GM12865 (cell line): ENCODE results near the gene GATAD2B.

ENCODE experiments used
- DNase-seq: peaks from one replicate; pipeline ENCODE4 v3.0.0; 2010; ENCODE audit warnings: low read depth
- H3K4me3 ChIP-seq: 2 replicates; pipeline ENCODE4 v1.5.1; 2011; ENCODE audit warnings: mild to moderate bottlenecking, low read depth, low read length, control low read depth
- TF ChIP-seq, protein P1 (sequence below): IDR thresholded peaks from 2 replicates; pipeline ENCODE4 v1.5.1; 2011; ENCODE audit warnings: low read length, control low read depth, low read depth, inconsistent platforms; ENCODE audit not compliant: insufficient read depth; ENCODE audit errors: missing control alignments

Gene GATAD2B

DNA sequence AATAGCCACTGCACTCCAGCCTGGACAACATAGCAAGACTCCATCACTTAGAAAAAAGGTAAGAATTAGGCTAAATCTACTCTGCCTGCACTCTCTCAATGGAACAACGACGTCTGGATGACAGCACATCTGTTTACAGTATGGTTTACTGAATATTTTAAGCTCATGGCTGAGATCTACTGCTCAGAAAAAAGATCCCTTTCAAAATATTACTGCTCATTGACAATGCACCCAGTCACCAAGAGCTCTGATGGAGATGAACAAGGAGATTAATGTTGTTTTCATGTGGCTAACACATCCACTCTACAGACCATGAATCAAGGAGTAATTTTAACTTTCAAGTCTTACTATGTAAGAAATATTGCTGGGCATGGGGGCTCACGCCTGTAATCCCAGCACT is 89.6 kb downstream of the GATAD2B start:
- TF ChIP-seq, protein P1, sequence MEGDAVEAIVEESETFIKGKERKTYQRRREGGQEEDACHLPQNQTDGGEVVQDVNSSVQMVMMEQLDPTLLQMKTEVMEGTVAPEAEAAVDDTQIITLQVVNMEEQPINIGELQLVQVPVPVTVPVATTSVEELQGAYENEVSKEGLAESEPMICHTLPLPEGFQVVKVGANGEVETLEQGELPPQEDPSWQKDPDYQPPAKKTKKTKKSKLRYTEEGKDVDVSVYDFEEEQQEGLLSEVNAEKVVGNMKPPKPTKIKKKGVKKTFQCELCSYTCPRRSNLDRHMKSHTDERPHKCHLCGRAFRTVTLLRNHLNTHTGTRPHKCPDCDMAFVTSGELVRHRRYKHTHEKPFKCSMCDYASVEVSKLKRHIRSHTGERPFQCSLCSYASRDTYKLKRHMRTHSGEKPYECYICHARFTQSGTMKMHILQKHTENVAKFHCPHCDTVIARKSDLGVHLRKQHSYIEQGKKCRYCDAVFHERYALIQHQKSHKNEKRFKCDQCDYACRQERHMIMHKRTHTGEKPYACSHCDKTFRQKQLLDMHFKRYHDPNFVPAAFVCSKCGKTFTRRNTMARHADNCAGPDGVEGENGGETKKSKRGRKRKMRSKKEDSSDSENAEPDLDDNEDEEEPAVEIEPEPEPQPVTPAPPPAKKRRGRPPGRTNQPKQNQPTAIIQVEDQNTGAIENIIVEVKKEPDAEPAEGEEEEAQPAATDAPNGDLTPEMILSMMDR: no peak
- H3K4me3 ChIP-seq: no peak overlapping the region
- no peak for DNase-seq

DNA sequence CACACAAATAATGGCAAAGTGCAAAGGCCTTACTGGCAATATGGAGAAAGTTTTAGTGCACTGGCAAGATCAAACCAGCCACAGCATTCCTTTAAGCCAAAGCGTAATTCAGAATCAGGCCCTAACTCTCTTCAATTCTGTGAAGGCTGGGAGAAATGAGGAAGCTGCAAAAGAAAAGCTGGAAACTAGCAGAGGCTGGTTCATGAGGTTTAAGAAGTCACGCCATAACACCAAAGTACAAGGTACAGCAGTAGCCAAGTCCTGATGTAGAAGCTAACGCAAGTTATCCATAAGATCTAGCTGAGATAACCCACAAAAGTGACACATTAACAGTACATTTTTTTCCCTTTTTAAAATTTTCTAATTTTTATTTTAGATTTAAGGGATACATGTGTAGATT is 90.5 kb downstream of the GATAD2B start:
- TF ChIP-seq, protein P1: no peak
- no peak for DNase-seq
- H3K4me3 ChIP-seq: no peak overlapping the region

DNA sequence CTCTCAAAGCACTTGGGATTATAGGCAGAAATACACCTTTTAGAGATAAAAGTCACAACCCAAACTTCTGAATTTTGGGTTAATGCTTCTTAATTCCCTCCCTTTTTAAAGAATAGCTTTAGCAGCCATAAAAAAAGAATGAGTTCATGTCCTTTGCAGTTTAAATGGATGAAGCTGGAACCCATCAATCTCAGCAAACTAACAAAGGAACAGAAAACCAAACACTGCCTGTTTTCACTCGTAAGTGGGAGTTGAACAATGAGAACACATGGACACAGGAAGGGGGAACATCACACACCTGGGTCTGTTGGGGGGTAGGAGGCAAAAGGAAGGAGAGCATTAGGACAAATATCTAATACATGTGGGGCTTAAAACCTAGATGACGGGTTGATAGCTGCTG is 91.7 kb downstream of the GATAD2B start:
- DNase-seq: no peak
- H3K4me3 ChIP-seq: no peak overlapping the region

DNA sequence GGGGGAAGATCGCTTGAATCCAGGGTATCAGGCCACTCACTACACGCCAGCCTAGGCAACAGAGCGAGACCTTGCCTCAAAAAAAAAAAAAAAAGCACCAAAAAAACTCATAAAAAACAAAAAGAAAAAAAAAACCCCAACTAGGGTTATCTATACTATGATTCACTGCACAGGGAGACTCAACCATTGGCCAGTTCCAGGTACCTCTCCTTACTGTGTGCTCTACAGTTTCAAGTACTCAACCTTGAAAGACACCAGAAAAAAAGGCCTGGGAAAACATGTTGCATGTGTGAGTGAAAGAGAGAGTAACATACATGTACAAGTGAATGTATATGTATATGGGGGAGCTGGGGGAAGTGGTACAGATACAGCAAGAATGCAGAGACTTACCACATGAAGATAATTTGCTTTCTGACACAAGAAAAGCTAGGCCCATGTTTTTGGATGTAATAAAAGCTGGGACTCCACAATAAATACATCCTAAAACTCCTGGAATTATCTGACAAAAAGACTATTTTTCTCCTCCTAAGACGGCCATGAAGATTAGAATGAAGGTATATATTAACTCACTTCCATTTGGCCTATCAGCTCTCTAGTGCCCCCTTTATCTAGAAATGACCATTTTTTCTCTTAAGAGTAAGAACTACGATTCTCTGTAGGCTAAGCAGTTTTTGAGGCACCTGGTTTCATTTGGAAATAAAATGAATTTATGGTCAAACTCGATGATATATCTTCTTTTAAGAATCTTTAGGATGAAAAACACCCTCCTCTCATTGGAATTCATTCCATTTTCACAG is 95.4 kb downstream of the GATAD2B start:
- no peak overlapping the region for H3K4me3 ChIP-seq
- peak; percentile 40 for DNase-seq
- TF ChIP-seq, protein P1: no peak

More for the DNA sequence above, 91.7 kb downstream of the GATAD2B start:
- TF ChIP-seq, protein P1: no peak

DNA sequence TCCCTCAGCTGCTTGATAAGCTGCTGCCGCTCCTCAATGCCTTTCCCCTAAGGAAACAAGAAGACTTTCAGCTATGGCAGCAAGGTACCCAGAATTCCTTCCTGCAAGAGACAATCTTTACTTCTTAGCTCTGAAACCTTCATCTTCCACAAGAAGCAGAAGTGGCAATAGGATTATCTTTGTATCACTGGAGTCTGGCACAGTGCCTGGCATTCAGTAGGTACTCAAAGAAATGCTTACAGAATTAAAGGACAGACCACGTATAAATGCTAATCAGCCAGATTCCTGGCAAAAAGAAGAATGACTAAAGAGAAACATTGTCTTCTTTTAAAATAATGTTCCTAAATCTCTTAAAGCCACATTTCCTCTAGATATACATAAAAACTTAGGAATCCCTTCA is 103.9 kb downstream of the GATAD2B start:
- no peak for DNase-seq
- H3K4me3 ChIP-seq: no peak overlapping the region
- TF ChIP-seq, protein P1: no peak

DNA sequence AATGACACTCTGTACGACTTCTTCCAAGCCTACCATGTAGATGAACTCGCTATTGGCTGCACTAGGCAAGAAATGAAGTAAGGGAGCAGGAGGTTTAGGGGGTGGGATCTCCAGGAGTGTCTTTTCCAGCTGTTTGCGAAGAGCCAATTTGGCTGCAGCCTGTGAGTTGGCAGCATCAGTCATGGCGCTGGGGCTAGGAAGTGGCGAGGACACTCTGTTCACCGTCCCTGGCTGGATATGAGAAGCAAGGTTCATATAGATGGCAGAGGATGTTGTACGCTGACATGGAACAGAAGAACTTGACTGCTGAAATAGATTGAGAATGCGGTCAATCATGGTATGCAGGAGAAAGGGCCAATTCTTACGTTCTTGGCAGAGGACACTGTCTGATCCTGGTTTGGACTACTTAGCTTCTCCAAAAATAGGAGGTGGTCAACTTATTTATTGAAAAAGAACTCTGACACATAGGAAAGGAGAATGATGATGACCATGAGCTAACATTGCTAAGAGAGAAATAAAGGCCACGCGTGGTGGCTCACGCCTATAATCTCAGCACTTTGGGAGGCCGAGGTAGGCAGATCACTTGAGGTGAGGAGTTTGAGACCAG is 106.4 kb downstream of the GATAD2B start:
- no peak for DNase-seq
- H3K4me3 ChIP-seq: no peak overlapping the region
- TF ChIP-seq, protein P1: no peak
